Activated CD4-positive, alpha-beta T cell treated with anti-CD3 and anti-CD28 coated beads, Interleukin-2, amount 50 U/mL, for 4 hours (primary cell): ENCODE measurements around the gene ZNF177.
A peak's percentile ranks its signal among the peaks of the same experiment; 100 is the strongest.
"Not testable (repeated sequence)": the region's sequence is repeated elsewhere in the genome, so short reads cannot be mapped to it uniquely, and the experiment has no call there.

Source experiments
- DNase-seq, 2 experiments: peaks; one replicate each; pipeline ENCODE4 v3.0.0-alpha.2; 2020

ZNF177 gene

GRCh38 chr19:9362905-9363304 is at the start of gene ZNF177:
ZNF177 (plus strand) TSS chr19:9363013; CDS start chr19:9378312, 15,299 bp downstream.
- DNase-seq: no peak

- DNase-seq: no peak
Observed at GRCh38 chr19:9313756-9314155, 49.1 kb upstream of the ZNF177 start.

- no peak for DNase-seq
Observed at GRCh38 chr19:9321338-9321737, 41.5 kb upstream of the ZNF177 start.

- not testable (repeated sequence) for DNase-seq
Observed at GRCh38 chr19:9321756-9322155, 41.1 kb upstream of the ZNF177 start.

- not testable (repeated sequence) for DNase-seq
Observed at GRCh38 chr19:9322201-9322600, 40.6 kb upstream of the ZNF177 start.

- peak in 1 of 2 experiments; percentile 21 for DNase-seq
Observed at GRCh38 chr19:9323557-9323918, 39.3 kb upstream of the ZNF177 start.

GRCh38 chr19:9323919-9324583 is 38.8 kb upstream of the ZNF177 start, which contains the start of gene ZNF559:
ZNF559 (plus strand) TSS chr19:9324179; CDS start chr19:9338550, 14,371 bp downstream.
- peak; percentile 94 to 96 for DNase-seq

- no peak for DNase-seq
Observed at GRCh38 chr19:9324584-9324962, 38.2 kb upstream of the ZNF177 start.

- DNase-seq: no peak
Observed at GRCh38 chr19:9329999-9330398, 32.8 kb upstream of the ZNF177 start.

- no peak for DNase-seq
Observed at GRCh38 chr19:9342610-9343304, 20.1 kb upstream of the ZNF177 start.

GRCh38 chr19:9345005-9345404 is 17.8 kb upstream of the ZNF177 start:
- DNase-seq: no peak

GRCh38 chr19:9348253-9348652 is 14.6 kb upstream of the ZNF177 start:
- DNase-seq: no peak

- DNase-seq: no peak
Observed at GRCh38 chr19:9348671-9349070, 14.1 kb upstream of the ZNF177 start.

- DNase-seq: no peak
Observed at GRCh38 chr19:9352505-9352904, 10.3 kb upstream of the ZNF177 start.

- DNase-seq: no peak
Observed at GRCh38 chr19:9353011-9353410, 9.8 kb upstream of the ZNF177 start.

GRCh38 chr19:9354651-9355050 is 8.2 kb upstream of the ZNF177 start:
- no peak for DNase-seq

GRCh38 chr19:9370738-9371619 is 8.2 kb downstream of the ZNF177 start:
- DNase-seq: no peak

- no peak for DNase-seq
Observed at GRCh38 chr19:9381361-9381785, 18.6 kb downstream of the ZNF177 start.

- DNase-seq: peak; percentile 26 to 33
Observed at GRCh38 chr19:9406798-9407352, 44.1 kb downstream of the ZNF177 start.

GRCh38 chr19:9407827-9408226 is 45.0 kb downstream of the ZNF177 start:
- no peak for DNase-seq

GRCh38 chr19:9413240-9413954 is 50.6 kb downstream of the ZNF177 start:
- no peak for DNase-seq

GRCh38 chr19:9427941-9428340 is 65.1 kb downstream of the ZNF177 start:
- DNase-seq: no peak
